AG20443 (cell line): ENCODE measurements around the gene INF2.

Experiments
- DNase-seq: peaks from one replicate; pipeline ENCODE4 v3.0.0; 2012; ENCODE audit warnings: low spot score, mixed read lengths

Gene INF2

GRCh38 chr14:104702673-104703072 is 13.3 kb downstream of the INF2 start:
- DNase-seq, result no peak

- DNase-seq, result no peak
Observed at GRCh38 chr14:104703269-104703668, 13.9 kb downstream of the INF2 start.

- DNase-seq, result no peak
Observed at GRCh38 chr14:104704252-104704651, 14.8 kb downstream of the INF2 start.

GRCh38 chr14:104705340-104706047 is 16.1 kb downstream of the INF2 start:
- DNase-seq, result no peak

- peak; percentile 79 for DNase-seq
Observed at GRCh38 chr14:104706733-104707607, 17.6 kb downstream of the INF2 start.

- no peak for DNase-seq
Observed at GRCh38 chr14:104707608-104708595, 18.5 kb downstream of the INF2 start.

- DNase-seq, result peak; percentile 90
Observed at GRCh38 chr14:104708606-104709268, 19.3 kb downstream of the INF2 start.

GRCh38 chr14:104709387-104710039 is 20.1 kb downstream of the INF2 start:
- no peak for DNase-seq

- DNase-seq, result no peak
Observed at GRCh38 chr14:104710071-104710735, 20.8 kb downstream of the INF2 start.

GRCh38 chr14:104712881-104713734 is 23.7 kb downstream of the INF2 start:
- DNase-seq, result no peak

GRCh38 chr14:104714066-104714465 is 24.6 kb downstream of the INF2 start:
- DNase-seq, result no peak

GRCh38 chr14:104714681-104715080 is 25.3 kb downstream of the INF2 start:
- DNase-seq, result no peak

- no peak for DNase-seq
Observed at GRCh38 chr14:104715416-104715815, 26.0 kb downstream of the INF2 start.

GRCh38 chr14:104715871-104716270 is 26.5 kb downstream of the INF2 start:
- no peak for DNase-seq

GRCh38 chr14:104717137-104717536 is 27.7 kb downstream of the INF2 start:
- no peak for DNase-seq

- no peak for DNase-seq
Observed at GRCh38 chr14:104717646-104718045, 28.2 kb downstream of the INF2 start.

- DNase-seq, result no peak
Observed at GRCh38 chr14:104718147-104718546, 28.7 kb downstream of the INF2 start.

GRCh38 chr14:104718871-104719270 is 29.5 kb downstream of the INF2 start:
- DNase-seq, result no peak

- no peak for DNase-seq
Observed at GRCh38 chr14:104719343-104719742, 29.9 kb downstream of the INF2 start.
